Choroid plexus epithelial cell (primary cell): ENCODE measurements around the gene PLEKHA8.

ENCODE experiments used
- DNase-seq: peaks from one replicate; pipeline ENCODE4 v3.0.0-alpha.2; 2010; ENCODE audit warnings: low read depth
- H3K4me3 ChIP-seq: 2 replicates; pipeline ENCODE4 v1.5.1; 2011; ENCODE audit warnings: low read depth, mild to moderate bottlenecking, control low read depth, low read length, moderate library complexity
- CTCF ChIP-seq: conservative IDR thresholded peaks from 2 replicates; pipeline ENCODE4 v1.5.1; 2011; ENCODE audit warnings: low read depth, mild to moderate bottlenecking, control low read depth, inconsistent platforms, low read length, moderate library complexity

The PLEKHA8 gene

GRCh38 chr7:30133736-30134610, 105.8 kb downstream of the PLEKHA8 start:
- H3K4me3 ChIP-seq, result peak overlapping the region; percentile 79
- DNase-seq, result peak; percentile 13
- no peak for TF ChIP-seq CTCF

- peak within 1 kb of the TSS; percentile 79 for H3K4me3 ChIP-seq
- TF ChIP-seq CTCF, result no peak
- peak; percentile 76 for DNase-seq
Measured at GRCh38 chr7:30134611-30135300, 106.5 kb downstream of the PLEKHA8 start, which contains the start of gene MTURN. MTURN (plus strand) TSS chr7:30134986; CDS start chr7:30135137, 151 bp downstream.

GRCh38 chr7:30135301-30136116, 107.3 kb downstream of the PLEKHA8 start:
- DNase-seq, result peak; percentile 70
- no peak for TF ChIP-seq CTCF
- peak overlapping the region; percentile 79 for H3K4me3 ChIP-seq

GRCh38 chr7:30136117-30136731, 108.0 kb downstream of the PLEKHA8 start:
- DNase-seq, result no peak
- no peak for TF ChIP-seq CTCF
- H3K4me3 ChIP-seq, result peak overlapping the region; percentile 79

DNA sequence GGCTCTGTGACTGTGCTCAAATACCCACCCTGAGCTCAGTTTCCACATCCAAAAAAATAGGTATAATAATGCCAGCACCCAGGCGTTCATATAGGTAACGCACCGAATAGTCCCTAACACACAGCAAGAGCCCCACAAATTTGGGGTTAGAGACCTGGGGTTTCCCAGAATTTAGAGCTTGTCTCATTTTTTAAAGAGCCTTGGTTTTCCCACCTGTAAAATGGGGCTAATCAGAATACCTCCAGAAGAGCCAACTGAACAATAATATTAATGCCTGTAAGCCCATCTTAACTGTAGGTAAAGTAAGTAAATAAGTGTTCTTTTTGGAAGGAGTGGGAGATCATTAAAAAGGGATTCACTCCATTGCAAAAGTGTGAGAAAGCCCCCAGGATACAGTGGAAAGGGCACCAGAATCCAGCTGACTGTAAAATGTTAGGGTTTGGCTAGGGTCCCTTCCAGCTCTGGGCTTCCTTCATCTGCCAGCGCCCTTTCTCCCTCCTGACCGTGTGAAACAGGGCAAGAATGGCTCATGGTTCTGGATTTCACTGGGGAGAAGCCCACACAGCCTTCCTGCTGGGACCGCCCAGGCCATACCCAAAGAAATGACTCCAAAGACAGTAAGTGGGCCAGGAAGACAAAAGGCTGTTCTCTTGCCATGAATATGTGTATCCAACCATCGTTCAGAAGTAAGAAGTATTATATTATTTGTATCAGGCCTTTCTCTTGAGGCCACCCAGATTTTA, 108.7 kb downstream of the PLEKHA8 start:
- TF ChIP-seq CTCF, result no peak
- no peak for DNase-seq
- H3K4me3 ChIP-seq, result no peak overlapping the region
